Left cardiac atrium (tissue), 4 donors: ENCODE results near the gene KCND3. TPM values are rescaled to one million over a fixed set of nuclear protein-coding genes. Genes with fewer than 3 reads are reported as not detected.
A peak's percentile ranks its signal among the peaks of the same experiment; 100 is the strongest.

Experiments
- ATAC-seq, 2 donors: fragments of 200-7000 bp; cut with Tn5 transposase; one replicate each; pipeline ENCODE4 v1.9.1; 2020; ENCODE audit warnings: mild to moderate bottlenecking in 2 of 2, moderate library complexity in 2 of 2
- DNase-seq: peaks from one replicate; pipeline ENCODE4 v3.0.0-alpha.2; 2020
- intact Hi-C, 2 donors: fragments of 100-400 bp; cut with DNase I; formaldehyde crosslinking; loops; one replicate each; pipeline versions ENCODE4 v1.14.1 to v1.15.1; 2022 to 2023
- total RNA-seq, 2 donors: library from RNA; stranded (reverse); fragmentation: NEBNext Ultra II Directional; extraction: Animal tissue kit (Norgen Biotek cat#: 25700); gene quantifications; one replicate each; pipeline ENCODE4 v1.2.1, GENCODE V29; 2021
- donor health status: DM: no; HTN: yes; CAD: no.
- donor health status: DM: no; HTN: yes; CAD: no; lungs with severe emphysema.
- donor health status: DM: yes; HTN: yes; CAD: no.
- donor health status: Dilated cardiomyopathy.

KCND3 gene
- total RNA-seq, 2 donors from 2014 or later: 18.3 to 25.4 TPM

DNA sequence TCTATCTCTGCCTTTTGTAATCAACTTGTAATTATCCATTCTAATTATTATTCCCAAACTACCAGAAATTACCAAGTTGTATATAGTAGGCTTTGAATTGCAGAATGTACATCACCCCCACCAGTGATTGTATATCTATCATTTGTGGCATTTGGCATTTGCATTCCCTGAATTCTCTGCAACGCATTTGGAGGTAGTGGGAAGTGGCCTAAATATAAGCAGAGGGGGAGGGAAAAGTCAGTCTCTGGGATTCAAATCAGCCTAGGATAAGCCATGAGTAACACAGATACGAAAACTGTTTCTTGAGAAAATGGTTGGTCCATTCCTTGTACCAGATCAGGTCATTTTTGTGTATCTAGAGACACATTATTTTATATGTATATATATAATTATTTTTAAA lies 213.1 kb downstream of the KCND3 start:
- DNase-seq: no peak

GRCh38 chr1:111775966-111776365 lies 213.5 kb downstream of the KCND3 start:
- DNase-seq: no peak
- ATAC-seq: no peak
- intact Hi-C loops: no loop called here

More for the DNA sequence above, 213.1 kb downstream of the KCND3 start:
- intact Hi-C loops: no loop called here
- ATAC-seq: no peak

DNA sequence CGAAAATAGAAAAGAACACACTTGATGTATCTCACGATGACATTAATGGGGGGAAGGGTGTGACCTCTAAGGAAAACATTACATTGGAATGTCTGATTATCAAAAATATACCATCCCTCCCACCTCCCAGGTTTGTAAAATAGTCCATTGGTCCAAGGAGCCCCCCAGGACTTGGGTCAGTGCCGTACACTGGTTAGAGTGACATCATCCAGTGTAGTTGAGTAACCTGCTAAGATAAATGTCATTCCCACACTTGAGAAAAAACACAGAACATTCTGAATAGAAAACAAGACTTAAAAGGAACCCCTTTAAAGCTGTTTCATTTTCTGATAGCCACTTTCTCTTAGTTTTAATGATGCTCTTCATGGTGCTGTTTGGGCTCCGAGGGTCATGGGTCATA lies 218.6 kb downstream of the KCND3 start:
- DNase-seq (no peak), ATAC-seq (no peak)

GRCh38 chr1:111769517-111770146 lies 219.8 kb downstream of the KCND3 start:
- DNase-seq: no peak
- intact Hi-C loops: loop anchor here in 1 of 2 donors (2.0 kb wide), 1 partner anchor 289 kb away; no protein-coding TSS in a partner anchor
- peak; percentile 50 to 64 for ATAC-seq

More for the DNA sequence above, 218.6 kb downstream of the KCND3 start:
- intact Hi-C loops: no loop called here

DNA sequence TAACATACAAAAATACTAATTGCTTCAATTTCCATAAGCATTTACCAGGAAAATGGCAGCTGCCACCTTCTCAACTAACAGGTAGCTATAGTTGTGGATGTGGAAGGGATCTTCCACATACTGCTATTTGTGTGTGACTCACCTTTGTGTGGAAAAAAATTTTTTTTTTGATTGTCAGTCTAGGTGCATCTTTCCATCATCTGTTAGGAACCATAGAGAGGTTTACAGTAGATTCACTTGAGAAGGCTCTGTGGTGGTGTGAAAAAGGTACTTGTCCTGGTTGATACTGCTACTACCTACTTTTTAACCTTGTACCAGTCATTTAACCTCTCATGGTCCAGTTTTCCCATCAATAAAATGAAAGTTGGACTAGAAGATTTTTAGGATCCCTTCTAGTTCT lies 220.8 kb downstream of the KCND3 start:
- DNase-seq: no peak

DNA sequence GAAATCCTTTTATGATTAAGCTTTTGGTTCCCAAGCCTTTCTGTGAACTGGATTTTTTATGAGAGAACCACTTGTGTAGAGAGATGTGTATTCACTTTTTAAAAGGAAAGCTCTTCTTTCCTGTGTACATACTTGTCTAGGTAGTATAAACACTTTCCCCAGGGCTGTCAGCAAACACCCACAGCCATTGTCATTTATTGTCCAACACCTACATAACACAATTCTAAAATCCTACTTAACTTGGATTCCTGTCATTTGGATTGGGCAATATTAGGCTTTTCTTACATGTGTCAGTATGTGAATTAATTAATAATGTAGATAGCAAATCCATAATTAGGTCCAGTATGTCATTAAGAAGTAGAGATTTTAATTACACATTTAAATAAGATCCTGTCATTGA lies 221.4 kb downstream of the KCND3 start:
- no peak for ATAC-seq
- DNase-seq: no peak
- intact Hi-C loops: loop anchor here in 1 of 2 donors (2.0 kb wide), 1 partner anchor 287 kb away; no protein-coding TSS in a partner anchor

More for the DNA sequence above, 220.8 kb downstream of the KCND3 start:
- ATAC-seq: no peak
- intact Hi-C loops: loop anchor here in 1 of 2 donors (2.0 kb wide), 1 partner anchor 288 kb away; no protein-coding TSS in a partner anchor

GRCh38 chr1:111762332-111762731 lies 227.1 kb downstream of the KCND3 start:
- ATAC-seq (no peak), DNase-seq (no peak)
- intact Hi-C loops: no loop called here

DNA sequence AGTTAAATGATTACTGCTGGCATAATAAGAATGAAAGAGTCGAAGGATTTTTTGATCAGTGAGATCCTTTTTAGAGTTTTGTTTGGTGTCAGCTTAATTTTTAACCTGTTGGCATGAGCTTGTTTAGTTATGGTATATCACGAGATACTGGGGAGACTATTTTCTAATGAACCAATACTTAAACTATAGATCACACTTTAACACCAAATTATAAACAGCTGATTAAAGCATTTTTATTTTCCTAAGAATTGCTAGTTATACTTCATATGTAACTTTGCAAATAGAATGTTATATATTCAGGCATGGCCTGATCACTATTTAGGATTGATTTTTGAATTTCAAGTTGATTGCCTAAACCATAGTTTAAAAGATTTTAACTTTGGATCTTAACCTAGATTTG lies 227.8 kb downstream of the KCND3 start:
- DNase-seq: no peak
- intact Hi-C loops: no loop called here
- no peak for ATAC-seq

DNA sequence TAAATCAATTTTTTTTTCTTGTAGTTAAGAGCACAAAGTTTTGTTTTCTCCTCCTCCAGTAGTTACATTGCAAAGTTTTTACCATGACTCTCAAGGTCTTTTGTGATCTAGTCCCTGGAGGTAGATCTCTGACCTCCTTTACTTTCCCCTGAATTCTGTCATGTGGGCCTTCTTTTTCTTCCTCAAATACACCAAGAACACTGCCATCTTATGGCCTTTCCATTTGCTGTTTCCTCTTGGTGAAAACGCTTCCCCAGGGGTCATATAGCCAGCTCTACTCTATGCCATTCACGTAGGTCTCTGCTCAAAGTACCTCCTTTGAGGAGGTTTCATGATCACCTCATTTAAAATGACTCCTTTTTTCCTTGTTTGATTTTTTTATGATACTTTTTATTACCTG lies 231.1 kb downstream of the KCND3 start:
- no peak for DNase-seq
- intact Hi-C loops: loop anchor here in 1 of 2 donors (10.0 kb wide), 1 partner anchor 274 kb away; no protein-coding TSS in a partner anchor
- ATAC-seq: no peak

DNA sequence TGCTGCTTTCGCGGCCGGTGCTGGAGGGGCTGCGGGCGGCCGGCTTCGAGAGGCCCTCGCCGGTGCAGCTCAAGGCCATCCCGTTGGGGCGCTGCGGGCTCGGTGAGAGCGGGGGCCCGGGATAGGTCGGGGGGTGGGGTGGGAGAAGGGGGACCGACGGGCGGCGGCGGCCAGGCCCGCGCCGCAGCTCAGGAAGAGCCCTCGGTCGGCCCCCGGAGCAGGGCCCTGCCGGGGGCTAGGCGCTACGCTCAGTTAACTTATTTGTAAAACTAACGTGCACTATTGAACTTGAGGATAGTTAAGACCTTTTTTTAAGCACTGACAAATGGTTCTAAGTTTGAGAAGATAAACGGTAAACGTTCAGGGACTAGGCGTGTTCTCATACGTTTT lies 233.3 kb downstream of the KCND3 start:
- intact Hi-C loops: loop anchor here in 1 of 2 donors (10.0 kb wide), 1 partner anchor 271 kb away; no protein-coding TSS in a partner anchor
- peak; percentile 16 to 45 for ATAC-seq
- DNase-seq: no peak

- intact Hi-C loops: loop anchor here (2.0 to 10.0 kb wide), 2 partner anchors 41 to 271 kb away; no protein-coding TSS in a partner anchor
- peak; percentile 94 for DNase-seq
- ATAC-seq: peak; percentile 97 to 98
These were observed 233.9 kb downstream of the KCND3 start, which contains the start of gene DDX20 for GRCh38 chr1:111755331-111756123. DDX20 (plus strand) TSS chr1:111755901; CDS start chr1:111755925, 24 bp downstream.

DNA sequence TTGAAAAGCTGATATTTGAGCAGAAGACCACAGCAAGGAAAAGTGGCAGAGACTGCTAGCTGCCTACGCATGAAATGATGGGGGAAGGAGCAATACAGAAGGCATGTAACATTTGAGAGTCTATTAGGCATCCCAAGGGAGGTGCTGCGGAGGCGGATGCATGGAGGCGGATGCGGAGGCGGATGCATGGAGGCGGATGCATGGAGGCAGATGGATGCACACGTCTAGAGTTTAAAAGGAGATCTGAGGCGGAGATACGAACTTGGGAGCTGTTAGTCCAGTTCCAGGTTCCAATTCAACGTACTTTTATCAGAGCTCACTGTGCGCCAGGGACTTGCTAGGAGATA lies 234.5 kb downstream of the KCND3 start:
- DNase-seq (peak; percentile 74), ATAC-seq (peak; percentile 13 to 39)
- intact Hi-C loops: loop anchor here (2.0 to 10.0 kb wide), 4 partner anchors 38 to 273 kb away; no protein-coding TSS in a partner anchor

DNA sequence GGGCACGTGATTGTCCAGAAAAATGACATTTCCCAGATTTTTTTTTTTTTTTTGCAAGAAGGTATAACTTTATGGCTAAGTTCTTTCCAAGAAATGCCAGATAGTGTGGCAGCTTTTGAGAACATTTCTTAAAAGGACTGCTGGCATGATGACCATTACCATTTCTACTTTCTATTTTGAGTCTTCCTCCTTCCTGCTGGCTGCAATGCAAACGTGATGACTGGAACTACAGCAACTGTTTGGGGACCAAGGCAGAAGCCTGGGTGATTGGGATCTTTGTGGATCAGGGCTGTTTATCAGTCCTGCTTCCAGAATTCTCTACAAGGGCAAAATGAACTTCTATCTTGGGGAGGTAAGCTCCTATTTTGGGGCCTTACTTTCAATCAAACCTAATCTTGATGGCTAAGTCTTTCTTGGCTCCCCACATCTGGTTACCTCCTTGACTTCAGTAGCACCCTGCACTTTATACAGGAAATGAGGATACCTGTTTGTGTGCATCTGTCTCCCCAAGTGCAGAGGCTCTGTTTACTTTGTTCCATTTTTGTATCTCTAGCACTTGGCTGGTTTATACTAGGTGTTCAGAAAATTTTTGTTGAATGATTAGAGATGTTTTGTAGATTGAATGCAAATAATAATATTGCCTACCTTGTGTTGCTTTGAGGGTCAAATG lies 237.4 kb downstream of the KCND3 start:
- DNase-seq (no peak), ATAC-seq (no peak)
- intact Hi-C loops: loop anchor here (5.0 to 10.0 kb wide), 3 partner anchors 35 to 270 kb away; no protein-coding TSS in a partner anchor

DNA sequence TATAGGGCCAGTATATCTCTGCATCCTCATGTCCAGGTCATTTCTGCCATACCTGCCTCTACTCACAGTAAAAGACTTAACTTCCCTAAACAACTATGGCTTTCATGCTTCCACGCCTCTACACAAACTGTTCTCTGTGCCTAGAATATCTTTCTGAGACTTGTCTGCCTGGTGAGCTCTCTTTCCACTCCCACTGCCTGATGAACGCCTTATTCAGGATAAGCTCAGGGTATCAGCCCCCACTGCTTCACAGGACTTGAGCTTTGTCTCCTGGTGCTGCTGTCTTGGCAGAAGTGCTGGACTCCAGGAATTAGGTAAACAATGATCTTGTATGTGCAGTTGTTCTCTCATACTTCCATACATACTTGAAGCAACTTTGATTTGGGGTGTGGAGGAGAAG lies 238.6 kb downstream of the KCND3 start:
- no peak for ATAC-seq
- no peak for DNase-seq
- intact Hi-C loops: loop anchor here (5.0 to 10.0 kb wide), 3 partner anchors 34 to 269 kb away; no protein-coding TSS in a partner anchor

DNA sequence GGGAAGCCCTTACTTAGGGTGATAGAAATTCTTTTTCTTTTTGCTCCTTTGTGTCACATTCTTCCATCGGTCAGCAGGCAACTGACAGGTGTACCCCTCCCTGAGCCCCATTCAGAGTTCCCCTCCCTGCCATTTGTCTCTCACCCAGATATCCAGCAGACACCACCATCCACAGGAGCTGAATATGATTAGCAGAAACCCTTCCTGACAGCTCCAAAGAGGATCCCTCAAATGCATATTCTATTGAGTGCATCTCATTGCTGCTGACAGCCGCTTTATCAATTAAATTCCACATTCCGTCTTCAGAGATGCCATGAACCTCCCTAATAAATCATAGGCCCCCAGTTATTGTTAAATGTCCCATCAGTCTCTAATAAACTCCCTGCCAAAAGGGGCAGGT lies 239.8 kb downstream of the KCND3 start:
- no peak for DNase-seq
- intact Hi-C loops: loop anchor here (5.0 to 10.0 kb wide), 3 partner anchors 32 to 267 kb away; no protein-coding TSS in a partner anchor
- no peak for ATAC-seq

DNA sequence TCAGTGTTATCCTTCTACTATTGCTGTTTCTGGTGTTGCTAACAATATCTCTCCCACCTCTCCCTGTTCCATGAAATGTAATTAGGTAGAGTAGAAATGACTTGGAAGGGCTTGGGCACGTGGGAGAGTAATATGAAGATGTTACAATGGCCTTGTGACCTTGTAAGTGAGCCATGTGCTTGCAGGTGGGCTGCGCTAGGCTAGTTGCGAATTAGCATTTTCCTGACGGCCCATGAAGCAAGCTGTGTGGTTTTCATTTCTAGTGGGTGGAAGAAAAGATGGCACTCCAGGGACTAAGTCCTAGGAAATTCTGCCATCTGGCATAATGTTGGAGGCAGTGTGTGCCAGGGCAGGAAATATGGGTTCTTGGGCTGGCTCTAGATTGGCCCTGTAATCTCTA lies 241.5 kb downstream of the KCND3 start:
- ATAC-seq: no peak
- intact Hi-C loops: loop anchor here in 1 of 2 donors (2.0 kb wide), 1 partner anchor 33 kb away; no protein-coding TSS in a partner anchor
- no peak for DNase-seq

DNA sequence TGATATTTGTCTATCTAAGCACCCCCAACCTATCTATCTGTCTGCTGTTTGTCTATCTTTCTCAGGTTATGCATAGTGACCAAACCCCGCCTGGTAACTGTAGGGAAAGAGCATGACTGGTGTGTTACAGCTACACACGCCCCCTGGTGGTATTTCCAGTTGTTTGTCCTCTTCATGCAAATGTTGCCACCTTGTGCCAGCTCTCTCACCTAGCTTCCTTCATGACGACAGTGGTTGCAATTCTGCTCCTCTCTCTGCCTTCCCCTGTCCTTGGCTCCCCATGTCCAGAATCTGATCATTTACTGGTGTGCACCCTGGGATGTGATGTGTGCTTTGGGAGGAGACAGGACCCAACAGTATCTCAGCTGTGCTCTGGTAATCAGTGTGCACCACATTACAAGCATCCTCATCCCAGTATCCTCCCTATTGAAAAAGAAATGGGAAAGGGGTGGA lies 242.2 kb downstream of the KCND3 start:
- ATAC-seq (peak in 1 of 2 donors; percentile 49), DNase-seq (peak; percentile 67)
- intact Hi-C loops: loop anchor here in 1 of 2 donors (2.0 kb wide), 1 partner anchor 33 kb away; no protein-coding TSS in a partner anchor

DNA sequence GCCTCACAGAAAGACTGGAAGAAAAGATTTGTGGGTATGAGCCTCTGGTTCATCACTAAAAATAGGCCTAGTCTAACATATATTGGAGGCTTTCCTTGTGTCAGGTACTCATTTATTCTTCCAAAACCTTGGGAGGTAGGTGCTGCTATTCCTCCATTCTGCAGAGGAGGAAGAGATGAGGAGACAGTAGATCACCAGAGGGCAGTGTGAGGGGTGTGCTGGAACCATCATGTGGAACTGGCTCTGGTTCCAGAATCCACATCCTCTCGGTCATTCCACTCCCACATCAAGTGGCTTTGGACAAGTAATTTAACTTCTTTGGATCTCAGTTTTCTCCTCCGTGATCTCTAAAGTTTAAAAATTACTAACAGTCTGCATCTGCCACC lies 242.9 kb downstream of the KCND3 start:
- intact Hi-C loops: loop anchor here in 1 of 2 donors (2.0 kb wide), 1 partner anchor 32 kb away; no protein-coding TSS in a partner anchor
- ATAC-seq: no peak

More for the DNA sequence above, 242.9 kb downstream of the KCND3 start:
- no peak for DNase-seq
